Ammon's horn (tissue), 1 donor: ENCODE data around the gene RBPJ.

Experiments used
- DNase-seq: peaks from one replicate; pipeline ENCODE4 v3.0.0-alpha.2; 2016; ENCODE audit warnings: low spot score

RBPJ gene

DNA sequence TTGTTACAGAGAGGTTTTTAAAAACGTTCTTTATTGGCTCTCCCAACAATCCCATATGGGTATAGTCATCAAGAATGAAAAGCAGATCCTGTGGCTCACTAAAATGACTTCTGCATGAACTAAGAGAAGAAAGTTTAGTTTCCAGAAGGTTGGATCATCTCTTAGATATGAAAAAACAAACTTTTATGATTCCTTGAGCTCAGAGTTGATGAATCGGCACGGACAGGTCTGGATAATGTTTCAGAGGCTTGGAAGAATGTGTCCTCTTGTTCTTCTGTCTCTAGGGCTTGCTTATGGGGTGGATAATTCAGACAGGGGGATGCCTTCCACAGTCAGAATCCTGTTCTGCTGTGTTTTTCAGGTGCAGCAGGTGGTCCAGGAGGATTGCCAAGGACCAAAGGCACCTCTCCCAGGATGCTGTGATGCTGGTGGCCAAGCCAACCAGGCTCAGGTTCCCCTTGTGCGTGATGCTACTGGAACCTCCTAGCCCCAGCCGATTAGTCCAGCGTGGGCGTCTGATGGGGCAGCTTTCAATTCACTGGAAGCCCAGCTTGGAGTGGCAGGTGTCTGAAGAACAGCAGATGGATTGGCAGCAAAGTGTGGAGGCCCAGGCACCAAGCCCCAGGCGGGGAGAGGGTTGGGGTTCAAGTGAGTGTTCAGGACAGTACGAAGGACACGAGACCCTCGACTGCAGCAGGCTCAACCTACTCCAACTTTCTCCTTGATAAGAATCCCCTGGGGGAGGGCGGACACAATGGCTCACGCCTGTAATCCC lies 139.1 kb downstream of the RBPJ start:
- no peak for DNase-seq

DNA sequence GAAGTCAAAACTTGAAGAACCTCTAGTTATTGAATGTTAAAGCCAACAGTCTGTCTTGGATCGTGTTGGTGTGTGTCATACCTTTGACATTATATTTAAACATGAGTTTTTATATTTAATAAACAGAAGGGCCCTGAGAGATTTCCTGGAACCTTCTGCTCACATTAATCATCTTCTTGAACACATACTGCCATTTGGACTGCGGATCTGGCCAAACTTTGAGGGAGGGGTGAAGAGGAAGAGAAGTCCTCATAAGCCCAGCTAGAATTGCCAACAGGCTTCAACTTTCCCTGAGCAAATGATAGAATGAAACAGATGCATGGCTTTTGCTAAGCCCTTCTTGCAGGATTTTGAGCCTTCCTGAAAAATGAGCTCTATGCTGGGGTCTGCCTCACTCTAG lies 142.1 kb downstream of the RBPJ start:
- no peak for DNase-seq

DNA sequence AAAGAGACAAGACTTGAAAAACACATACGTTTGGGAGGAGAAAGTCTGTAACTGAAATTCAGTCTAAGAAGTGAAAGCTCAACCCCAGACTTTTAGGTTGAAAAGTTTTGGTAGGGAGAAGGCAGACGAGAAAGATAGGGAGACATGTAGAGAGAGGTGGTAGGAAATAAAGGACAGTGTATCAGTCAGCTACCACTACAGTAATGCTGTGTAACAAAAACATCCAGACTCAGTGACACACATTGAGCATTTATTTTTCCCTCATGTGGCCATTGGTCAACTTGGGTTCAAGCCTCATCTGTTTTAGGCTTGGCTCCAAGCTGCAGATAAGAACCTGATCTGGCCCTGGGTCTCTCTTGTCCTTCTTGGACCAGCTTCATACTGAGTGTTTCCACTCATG lies 142.6 kb downstream of the RBPJ start:
- no peak for DNase-seq

DNA sequence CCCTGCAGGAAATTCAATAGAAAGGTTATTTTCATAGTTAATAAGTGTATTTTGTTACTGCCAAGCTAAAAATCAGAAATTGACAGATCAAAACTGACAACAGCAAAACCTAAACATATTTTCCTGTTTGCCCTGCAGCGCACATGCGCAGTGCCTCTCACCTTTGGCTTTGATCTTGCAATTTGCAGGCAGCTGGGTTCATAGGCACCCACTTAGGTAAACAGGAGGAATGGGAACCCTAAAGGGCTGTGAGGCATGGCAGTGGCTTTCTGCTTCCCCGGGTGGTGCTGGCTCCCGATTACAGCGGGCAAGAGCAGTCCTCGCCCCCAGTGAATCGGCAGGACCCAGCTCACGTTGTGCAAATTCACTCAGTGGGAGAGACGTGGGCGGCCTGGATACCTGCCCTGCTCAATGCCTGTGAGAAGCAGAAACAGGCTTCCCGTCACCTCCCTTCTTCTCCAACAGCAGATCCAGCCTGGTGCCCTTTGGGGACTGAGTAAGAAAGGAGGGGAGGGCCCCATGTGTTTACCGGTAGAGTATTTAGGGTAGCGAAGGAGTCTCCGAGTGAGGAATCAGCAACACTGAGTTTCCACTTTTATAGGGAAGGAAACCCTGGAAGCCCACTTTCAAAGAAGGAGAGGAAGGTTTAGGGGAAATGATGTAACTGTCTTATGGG lies 143.7 kb downstream of the RBPJ start:
- no peak for DNase-seq

DNA sequence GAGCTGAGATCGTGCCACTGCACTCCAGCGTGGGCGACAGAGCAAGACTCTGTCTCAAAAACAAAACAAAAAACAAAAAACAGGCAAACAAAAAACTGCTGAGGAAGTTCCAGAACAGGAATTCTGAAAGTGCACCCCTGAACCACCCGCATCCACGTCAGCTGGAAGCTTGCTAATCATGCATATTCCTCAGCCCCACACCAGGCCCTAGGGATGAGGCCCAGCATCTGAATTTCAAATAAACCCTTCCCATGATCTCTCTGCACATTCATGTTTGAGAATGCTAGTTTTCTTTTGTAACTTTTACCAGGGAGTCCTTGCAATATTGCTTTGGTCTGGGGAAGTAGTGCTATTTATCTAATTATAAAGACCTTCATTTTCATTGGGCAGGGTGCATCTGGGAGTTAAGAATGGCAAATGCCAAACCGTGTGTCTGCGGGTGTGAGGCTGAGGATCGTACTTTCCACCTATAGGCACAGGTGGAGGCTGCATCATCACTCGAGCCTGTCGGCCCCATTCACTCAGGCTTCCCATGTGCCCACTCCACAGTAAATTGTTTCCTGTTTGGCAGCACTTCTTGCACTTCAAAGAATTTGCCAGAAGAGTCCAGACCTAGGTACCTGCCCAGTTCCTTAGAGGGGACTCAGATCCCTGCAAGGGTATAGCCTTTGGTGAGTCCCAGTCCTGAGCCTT lies 145.9 kb downstream of the RBPJ start:
- DNase-seq: no peak

DNA sequence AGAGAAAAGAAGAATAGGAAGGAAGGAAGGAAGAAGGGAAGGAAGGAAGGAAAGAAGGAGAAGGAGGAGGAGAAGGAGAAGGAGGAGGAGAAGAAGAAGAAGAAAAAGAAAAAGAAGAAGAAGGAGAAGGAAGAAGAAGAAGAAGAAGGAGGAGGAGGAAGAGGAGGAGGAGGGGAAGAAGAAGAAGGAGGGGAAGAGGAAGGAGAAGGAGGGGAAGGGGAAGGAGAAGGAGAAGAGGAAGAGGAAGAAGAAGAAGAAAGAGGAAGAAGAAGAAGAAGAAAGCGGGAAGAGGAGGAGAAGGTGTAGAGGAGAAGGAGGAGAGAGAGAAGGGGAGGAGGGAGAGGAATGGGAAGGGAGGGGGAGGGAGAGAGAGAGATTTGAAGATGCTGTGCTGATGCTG lies 146.9 kb downstream of the RBPJ start:
- DNase-seq: no peak

DNA sequence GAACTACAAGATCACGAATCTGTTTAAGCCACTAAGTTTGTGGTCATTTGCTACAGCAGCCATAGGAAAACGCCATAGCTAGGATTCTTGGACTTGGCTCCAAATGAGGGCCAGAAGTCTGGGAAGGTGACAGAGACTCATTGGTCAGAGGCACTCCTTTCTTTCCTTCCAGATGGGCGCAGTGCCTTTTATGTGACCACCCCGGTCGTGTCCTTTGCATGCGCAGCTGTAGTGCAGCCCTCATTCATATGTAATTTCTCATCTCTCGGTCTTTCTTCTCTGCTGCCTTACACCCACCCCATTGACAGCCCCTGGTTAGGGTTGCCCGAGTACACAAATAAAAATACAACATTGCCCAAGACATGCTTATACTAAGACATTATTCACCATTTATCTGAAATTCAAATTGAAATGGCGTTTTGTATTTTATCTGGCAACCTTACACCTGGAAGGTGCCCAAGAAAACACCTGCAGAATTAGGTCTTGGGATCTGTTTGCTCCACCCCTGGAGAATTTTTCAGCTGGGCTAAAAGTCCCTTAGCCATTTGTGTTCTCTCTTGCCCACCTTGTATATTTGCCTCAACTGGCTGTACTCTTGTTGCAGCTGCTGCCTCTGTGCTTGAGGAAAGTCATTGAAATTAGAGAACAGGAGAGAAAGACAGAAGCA lies 147.6 kb downstream of the RBPJ start:
- no peak for DNase-seq

DNA sequence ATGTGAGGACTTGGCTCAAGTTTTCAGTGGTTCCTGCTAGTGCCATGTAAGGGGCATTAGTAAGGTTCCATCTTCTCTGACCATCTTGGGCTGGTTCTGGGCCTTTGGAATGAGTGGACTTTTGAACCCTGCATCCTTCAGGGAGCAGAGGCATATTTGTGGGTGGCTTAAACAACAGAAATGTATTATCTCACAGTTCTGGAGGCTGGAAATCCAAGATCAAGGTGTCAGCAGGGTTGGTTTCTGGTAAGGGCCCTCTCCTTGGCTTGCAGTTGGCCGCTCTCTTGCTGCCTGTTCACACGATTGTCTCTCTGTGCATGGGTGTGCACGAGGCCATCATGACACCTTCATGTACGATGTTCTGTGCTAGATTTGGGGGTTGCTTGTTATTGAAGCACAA lies 148.2 kb downstream of the RBPJ start:
- no peak for DNase-seq

DNA sequence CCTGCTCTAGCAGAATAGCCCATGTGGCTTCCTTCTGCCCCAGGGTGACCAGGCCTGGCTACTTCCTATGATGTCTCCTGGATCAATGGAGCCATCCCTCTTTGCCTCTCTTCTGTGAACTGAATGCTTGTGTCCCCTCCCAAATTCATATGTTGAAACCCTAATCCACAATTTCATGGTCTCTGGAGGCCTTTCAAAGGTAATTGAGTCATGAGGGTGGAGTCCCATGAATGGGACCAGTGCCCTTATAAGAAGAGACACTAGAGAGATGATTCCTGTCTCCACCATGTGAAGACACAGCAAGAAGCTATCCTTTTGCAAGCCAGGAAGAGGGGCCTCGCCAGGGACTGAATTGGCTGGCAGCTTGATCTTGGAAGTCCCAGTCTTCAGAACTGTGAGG lies 151.1 kb downstream of the RBPJ start:
- DNase-seq: no peak

DNA sequence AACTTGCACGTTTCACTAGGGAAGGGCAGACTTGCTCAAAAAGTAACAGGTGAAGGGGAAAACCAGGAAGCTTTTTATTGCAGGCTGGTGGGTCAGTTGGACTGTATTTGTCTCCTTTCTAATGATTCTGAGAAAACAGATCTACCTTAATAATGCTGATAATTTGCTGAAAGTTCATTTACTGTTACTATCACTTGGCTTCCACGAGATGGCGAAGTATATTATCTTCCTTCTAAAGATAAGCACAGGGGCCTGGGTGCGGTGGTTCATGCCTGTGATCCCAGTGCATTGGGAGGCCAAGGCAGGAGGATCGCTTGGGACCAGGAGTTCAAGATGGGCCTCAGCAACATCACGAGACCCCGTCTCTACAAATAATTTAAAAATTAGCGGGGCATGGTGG lies 153.1 kb downstream of the RBPJ start:
- no peak for DNase-seq

DNA sequence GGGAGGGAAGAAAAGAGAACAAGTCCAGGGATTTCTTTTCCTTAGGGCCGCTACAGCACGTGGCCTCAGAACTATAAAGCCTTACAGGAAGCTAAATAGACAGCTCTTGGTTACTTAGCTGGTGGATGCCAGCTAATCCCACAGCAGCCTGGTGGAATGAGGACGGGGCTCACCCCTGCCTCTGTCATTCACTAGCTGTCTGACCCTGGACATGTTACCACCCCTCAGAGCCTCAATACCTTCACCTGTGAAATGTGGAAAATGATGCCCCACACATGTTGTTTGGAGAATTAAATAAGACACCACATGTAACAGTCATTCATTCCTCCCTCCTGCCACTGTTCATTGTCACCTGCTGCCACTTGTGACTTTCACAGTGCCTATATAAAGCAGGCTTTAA lies 153.7 kb downstream of the RBPJ start:
- no peak for DNase-seq

DNA sequence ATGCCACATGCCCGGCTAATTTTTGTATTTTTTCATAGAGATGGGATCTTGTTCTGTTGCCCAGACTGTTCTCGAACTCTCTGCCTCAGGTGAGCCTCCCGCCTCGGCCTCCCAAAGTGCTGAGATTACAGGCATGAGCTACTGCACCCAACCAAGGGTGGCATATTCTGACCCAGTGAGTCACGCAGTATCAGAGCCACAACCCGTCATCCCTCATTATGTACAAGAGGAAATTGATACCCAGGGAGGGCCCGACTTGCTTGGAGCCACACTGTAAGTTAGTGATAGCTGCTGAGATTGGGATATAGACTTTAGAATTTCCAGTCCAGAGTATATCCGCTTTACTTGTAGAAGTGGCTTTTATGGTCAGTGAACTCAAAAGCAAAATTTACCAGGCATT lies 154.9 kb downstream of the RBPJ start:
- no peak for DNase-seq

DNA sequence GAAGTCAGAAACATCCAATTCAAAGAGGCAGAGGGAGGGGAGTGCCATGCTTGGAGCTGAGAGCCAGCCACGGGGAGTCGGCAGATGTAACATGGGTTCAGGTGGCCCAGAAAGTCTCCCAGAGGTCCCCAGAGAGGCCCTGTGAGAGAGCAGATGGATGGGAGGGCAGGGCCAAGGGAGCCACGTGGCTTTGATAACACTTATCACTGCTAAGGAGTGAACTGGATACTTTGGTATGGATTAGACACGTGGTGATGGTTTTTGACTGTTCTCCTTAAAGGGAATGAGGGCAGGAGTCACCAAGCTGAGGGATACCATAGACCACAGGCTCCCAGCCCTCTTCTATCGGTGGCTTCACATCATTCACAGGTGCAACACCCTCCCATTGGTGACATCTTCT lies 155.7 kb downstream of the RBPJ start:
- no peak for DNase-seq

DNA sequence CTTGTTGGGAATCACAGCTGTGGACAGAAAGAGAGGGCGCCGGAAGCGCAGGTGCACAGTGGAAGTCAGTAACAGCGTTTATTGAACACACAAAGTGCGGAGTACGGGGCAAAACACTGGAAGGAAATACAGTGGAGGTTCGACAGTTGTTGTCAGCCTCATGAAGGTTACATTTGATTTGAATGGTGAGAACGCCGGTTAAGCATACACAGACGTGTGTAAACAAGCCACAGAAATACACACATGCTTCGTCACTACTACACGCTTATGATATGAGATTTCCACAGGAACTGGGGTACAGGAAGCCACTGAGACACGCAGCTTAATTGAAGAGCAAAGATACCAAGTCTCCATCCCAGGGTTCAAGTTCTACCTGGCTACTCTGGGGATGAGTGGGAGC lies 157.5 kb downstream of the RBPJ start:
- DNase-seq: no peak

DNA sequence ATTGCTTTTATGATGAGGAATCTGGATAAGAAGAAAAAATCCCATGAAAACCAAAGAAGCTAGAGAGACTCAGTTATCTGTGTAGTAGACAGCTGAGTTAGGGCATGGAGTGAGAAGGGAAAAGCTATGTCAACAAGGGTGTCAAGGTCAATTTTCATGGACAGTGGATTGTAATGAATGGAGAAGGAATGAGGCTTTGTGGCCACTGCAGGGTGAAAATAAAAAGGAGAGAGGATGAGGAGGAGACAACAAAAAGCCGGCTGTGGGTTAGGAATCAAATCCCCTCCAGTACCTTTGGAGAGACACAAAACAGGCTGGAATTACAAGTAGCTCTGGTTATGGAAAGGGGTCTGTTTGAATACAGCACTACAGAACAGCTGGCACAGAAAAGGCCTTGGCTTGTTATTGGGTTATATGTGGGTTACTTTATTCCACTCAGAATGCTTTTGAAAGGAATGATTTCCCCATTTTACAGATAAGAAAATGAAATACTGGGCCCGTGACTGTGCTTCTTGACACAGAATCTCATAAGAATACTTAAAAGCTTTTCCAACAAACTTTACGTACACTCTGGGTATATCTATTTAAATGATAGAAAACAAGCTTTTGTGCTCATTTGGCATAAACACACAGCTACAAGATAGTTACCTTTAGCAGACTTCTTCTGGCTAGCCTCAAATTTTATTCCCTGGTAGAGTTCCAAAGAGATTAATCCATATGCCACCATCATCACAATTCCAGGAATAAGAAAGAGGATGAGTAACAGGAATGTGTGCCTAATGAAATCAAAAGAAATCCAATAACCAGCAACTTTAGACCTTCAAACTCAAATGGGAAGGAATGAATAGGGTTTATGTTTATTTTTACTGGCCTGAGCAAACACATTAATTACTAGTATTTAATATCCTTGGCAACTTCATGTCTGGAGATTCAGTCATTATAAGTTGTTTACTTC lies 162.0 kb downstream of the RBPJ start:
- no peak for DNase-seq

DNA sequence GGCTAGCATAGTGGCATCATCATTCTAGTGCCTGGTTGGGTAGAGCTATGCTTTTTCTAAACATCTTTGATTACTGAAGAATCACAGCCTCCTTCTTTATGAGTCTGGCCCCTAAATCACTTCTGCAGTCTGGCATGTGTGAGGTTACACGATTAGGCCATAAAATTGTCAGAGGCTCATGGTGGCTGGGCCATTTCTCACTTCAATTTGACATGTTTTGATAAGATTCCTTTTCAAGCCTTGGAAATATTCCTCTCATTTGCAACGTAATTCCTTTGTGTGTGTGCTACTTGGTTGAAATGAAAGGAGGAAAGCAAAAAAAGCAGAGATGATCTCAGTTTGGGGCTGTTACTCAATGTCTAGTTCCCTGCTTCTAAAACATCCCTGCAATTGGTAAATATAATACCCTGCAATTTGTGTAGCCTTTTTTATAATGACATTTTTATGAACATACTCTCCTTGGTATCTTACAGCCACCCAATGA lies 163.3 kb downstream of the RBPJ start:
- DNase-seq: no peak

DNA sequence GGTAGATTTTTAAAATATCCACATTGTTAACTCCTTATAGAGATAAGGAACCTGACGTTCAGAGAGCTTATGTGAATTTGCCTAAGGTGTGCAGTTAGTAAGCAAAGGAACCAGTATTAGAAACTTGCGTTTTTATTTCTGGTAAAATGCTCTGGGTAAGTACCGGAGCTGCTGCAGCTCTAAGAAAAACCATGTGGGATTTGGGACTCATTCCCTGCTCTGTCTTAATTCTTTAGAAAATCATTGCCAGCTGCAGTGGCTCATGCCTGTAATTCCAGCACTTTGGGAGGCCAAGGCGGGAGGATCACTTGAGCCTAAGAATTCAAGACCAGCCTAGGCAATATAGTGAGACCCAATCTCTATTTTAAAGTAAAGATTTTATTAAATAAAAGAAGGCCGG lies 163.7 kb downstream of the RBPJ start:
- no peak for DNase-seq
